Left ventricle myocardium inferior (tissue), 1 donor: Measurements from ENCODE around the gene EP400. TPM values are rescaled to one million over a fixed set of nuclear protein-coding genes. Genes with fewer than 3 reads are reported as not detected.
A peak's percentile ranks its signal among the peaks of the same experiment; 100 is the strongest.
"Not testable (repeated sequence)": the region's sequence is repeated elsewhere in the genome, so short reads cannot be mapped to it uniquely, and the experiment has no call there.

Experiments
- DNase-seq: peaks from one replicate; pipeline ENCODE4 v3.0.0-alpha.2; 2020
- H3K27ac ChIP-seq: fragments of 200-600 bp; replicated peaks from 2 replicates; pipeline ENCODE4 v1.8.0; 2021
- H3K27me3 ChIP-seq: fragments of 200-600 bp; 2 replicates; pipeline ENCODE4 v1.8.0; 2021; ENCODE audit warnings: low read depth
- H3K36me3 ChIP-seq: fragments of 200-600 bp; 2 replicates; pipeline ENCODE4 v1.8.0; 2021
- H3K4me1 ChIP-seq: fragments of 200-600 bp; 2 replicates; pipeline ENCODE4 v1.8.0; 2021
- H3K4me3 ChIP-seq: fragments of 200-600 bp; 2 replicates; pipeline ENCODE4 v1.8.0; 2021; ENCODE audit warnings: mild to moderate bottlenecking, moderate library complexity
- H3K9me3 ChIP-seq: fragments of 200-600 bp; replicated peaks from 2 replicates; pipeline ENCODE4 v1.8.0; 2021
- intact Hi-C: fragments of 100-400 bp; cut with micrococcal nuclease; formaldehyde crosslinking; loops from one replicate; pipeline ENCODE4 v1.11.0; 2022
- total RNA-seq: library from RNA; stranded (reverse); fragmentation: NEBNext Ultra II Directional; extraction: Animal tissue kit (Norgen Biotek cat#: 25700); gene quantifications from one replicate; pipeline ENCODE4 v1.2.1, GENCODE V29; 2021
- TF ChIP-seq, protein P1 (sequence below): fragments of 200-600 bp; IDR thresholded peaks from 2 replicates; pipeline ENCODE4 v1.8.0; 2021; ENCODE audit warnings: antibody characterized with exemption, mild to moderate bottlenecking, borderline replicate concordance
- donor health status: DM: no; HTN: yes; CAD: no; lungs with severe emphysema.

EP400 gene
- total RNA-seq, 1 donor from 2014 or later = 15.3 TPM

DNA sequence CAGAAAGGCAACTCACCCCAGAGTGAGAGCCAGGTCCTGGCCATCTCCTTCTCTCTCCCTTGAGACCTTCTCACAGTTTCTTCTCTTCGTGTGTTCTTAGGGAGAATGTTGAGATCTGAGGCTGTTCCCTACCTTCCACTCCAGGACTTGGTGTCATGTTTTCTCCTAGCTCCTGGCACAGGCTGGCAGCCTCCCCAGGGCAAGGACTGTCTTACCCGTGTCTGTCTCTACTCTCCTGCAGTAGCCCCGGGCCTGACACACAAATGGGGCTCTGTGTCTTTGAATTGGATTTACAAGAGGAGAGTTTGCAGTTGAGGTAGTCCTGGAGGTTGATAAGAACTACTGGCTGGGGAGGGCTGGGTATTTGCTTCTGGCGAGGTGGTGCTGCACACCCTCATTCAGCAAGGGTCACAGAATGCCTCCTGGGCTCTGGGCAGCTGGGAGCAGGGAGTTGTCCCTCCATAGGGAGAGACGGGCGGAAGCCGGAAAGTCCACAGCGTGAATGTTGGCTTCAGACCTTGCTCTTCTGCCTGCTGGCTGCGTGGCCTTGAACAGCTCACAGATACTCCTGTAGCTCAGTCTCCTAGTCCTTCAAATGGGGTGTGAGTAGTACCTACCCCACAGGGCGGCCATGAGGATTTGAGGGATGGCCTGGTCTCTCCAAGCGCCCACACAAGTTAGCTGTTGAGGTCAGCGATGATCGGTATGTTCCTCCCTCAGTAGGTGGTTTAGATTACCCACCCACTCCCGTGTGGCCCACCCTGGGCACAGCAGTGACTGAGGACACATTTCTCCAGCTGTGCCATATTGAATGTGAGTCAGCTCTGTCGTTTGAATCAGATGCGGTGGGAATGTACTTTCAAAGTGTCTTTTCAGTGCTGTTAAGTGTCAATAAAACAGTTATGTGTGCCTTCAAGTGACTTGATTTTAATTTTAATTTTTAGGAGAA, 10.2 kb downstream of the EP400 start:
- TF ChIP-seq, protein P1, sequence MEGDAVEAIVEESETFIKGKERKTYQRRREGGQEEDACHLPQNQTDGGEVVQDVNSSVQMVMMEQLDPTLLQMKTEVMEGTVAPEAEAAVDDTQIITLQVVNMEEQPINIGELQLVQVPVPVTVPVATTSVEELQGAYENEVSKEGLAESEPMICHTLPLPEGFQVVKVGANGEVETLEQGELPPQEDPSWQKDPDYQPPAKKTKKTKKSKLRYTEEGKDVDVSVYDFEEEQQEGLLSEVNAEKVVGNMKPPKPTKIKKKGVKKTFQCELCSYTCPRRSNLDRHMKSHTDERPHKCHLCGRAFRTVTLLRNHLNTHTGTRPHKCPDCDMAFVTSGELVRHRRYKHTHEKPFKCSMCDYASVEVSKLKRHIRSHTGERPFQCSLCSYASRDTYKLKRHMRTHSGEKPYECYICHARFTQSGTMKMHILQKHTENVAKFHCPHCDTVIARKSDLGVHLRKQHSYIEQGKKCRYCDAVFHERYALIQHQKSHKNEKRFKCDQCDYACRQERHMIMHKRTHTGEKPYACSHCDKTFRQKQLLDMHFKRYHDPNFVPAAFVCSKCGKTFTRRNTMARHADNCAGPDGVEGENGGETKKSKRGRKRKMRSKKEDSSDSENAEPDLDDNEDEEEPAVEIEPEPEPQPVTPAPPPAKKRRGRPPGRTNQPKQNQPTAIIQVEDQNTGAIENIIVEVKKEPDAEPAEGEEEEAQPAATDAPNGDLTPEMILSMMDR = no peak
- no peak overlapping the region for H3K27ac ChIP-seq
- peaks cover 8% of the 10 kb centered on the region for H3K36me3 ChIP-seq
- no peak for DNase-seq
- H3K9me3 ChIP-seq = no peaks in the 10 kb centered on the region
- intact Hi-C loops = no loop called here
- H3K4me1 ChIP-seq = peaks cover 73% of the 10 kb centered on the region
- no peak overlapping the region for H3K4me3 ChIP-seq
- H3K27me3 ChIP-seq = no peaks in the 10 kb centered on the region

DNA sequence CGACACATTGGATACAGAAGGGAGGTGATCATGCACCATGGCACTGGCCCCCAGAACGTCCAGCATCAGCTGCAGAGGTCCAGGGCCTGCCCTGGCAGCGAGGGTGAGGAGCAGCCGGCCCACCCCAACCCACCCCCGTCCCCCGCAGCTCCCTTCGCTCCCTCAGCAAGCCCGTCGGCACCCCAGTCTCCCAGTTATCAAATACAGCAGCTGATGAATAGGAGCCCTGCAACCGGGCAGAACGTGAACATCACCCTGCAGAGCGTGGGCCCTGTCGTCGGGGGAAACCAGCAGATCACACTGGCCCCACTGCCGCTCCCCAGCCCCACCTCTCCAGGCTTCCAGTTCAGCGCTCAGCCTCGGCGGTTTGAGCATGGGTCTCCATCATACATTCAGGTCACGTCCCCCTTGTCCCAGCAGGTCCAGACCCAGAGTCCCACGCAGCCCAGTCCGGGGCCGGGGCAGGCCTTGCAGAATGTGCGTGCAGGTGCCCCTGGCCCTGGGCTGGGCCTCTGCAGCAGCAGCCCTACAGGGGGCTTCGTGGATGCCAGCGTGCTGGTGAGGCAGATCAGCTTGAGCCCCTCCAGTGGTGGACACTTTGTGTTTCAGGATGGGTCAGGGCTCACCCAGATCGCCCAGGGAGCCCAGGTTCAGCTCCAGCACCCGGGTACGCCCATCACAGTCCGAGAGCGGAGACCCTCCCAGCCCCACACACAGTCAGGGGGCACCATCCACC, 11.0 kb downstream of the EP400 start:
- H3K4me1 ChIP-seq = peaks cover 79% of the 10 kb centered on the region
- H3K27ac ChIP-seq, H3K9me3 ChIP-seq, H3K36me3 ChIP-seq, H3K27me3 ChIP-seq, intact Hi-C loops, DNase-seq, H3K4me3 ChIP-seq: not testable (repeated sequence)

DNA sequence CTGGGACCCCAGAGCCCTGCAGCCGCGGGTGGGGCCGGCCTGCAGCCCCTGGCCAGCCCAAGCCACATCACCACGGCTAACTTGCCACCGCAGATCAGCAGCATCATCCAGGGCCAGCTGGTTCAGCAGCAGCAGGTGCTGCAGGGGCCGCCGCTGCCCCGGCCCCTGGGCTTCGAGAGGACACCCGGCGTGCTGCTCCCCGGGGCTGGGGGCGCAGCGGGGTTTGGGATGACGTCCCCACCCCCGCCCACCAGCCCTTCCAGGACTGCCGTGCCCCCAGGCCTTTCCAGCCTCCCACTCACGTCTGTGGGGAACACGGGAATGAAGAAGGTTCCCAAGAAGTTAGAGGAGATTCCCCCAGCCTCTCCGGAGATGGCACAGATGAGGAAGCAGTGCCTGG, 11.6 kb downstream of the EP400 start:
- H3K9me3 ChIP-seq, H3K4me3 ChIP-seq, H3K27me3 ChIP-seq, H3K27ac ChIP-seq, DNase-seq, intact Hi-C loops, H3K36me3 ChIP-seq: not testable (repeated sequence)
- peaks cover 73% of the 10 kb centered on the region for H3K4me1 ChIP-seq

DNA sequence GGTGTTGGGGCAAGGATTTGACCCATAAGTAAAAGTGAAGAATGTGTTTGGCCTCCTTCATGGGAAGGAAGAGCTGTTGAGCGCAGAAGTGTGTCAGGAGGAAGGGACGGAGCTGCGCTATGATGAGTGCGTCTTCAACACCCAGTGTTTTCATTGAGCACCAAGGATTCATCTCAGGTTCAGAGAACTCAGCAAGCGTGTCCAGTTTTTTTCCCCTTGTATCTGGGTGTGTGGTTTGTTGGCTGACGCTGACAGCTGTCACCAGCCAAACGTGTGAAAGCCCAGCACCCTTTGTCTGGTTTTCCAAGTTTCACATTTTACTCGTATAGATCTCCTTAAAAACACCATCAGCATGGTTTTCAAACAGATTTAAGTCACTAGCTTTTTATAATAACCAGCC, 12.3 kb downstream of the EP400 start:
- Histone ChIP-seq H3K4me3 (no peak overlapping the region), H3K4me1 (peaks cover 68% of the 10 kb centered on the region), H3K36me3 (peaks cover 8% of the 10 kb centered on the region), H3K27me3 (no peaks in the 10 kb centered on the region), H3K9me3 (no peaks in the 10 kb centered on the region), H3K27ac (peak overlapping the region; percentile 3)
- TF ChIP-seq, protein P1 = no peak
- intact Hi-C loops = no loop called here
- DNase-seq = no peak

DNA sequence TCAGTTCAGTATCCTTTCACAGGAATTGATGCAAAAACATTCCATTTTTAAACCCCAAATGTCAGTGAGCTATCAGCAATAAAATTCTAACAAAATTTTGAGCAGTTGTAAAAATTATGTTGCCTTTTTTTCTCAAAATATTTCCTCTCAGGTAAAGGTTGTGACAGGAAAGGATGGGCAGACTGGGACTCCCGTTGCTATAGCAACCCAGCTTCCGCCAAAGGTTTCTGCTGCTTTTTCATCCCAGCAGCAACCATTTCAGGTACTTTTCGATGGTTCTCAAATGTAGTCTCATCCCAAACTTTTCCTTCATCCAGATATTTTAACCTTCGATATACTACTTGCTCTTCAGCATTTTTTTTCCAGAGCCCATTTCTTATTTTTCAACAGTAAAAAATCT, 13.6 kb downstream of the EP400 start:
- Histone ChIP-seq H3K36me3 (peaks cover 8% of the 10 kb centered on the region), H3K4me1 (peaks cover 58% of the 10 kb centered on the region), H3K27ac (no peak overlapping the region), H3K27me3 (no peaks in the 10 kb centered on the region), H3K4me3 (no peak overlapping the region), H3K9me3 (no peaks in the 10 kb centered on the region)
- intact Hi-C loops = no loop called here
- TF ChIP-seq, protein P1 = no peak
- no peak for DNase-seq

DNA sequence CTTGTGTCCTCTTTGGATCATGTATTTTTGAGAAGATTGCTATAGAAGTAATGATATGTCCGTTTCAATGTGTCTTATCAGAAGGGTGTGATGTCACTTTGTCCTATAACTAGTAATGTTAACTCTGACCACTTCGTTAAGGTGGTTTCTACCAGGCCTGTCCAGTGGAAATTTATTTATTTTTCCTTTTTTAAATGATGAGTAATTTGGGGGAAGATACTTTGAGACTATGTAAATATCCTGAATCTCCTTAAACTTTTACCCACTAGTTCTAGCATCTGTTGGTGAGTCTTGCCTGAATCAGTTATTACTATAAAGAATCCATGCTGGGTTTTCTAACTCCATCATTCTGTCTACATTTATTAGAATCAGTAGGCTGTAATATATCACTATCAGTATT, 15.3 kb downstream of the EP400 start:
- no peak for DNase-seq
- TF ChIP-seq, protein P1 = no peak
- peaks cover 8% of the 10 kb centered on the region for H3K36me3 ChIP-seq

More for the DNA sequence above, 15.3 kb downstream of the EP400 start:
- Histone ChIP-seq H3K9me3 (no peaks in the 10 kb centered on the region), H3K27me3 (no peaks in the 10 kb centered on the region), H3K4me1 (peaks cover 41% of the 10 kb centered on the region), H3K4me3 (no peak overlapping the region), H3K27ac (no peak overlapping the region)
- intact Hi-C loops = no loop called here
